Transverse colon (tissue), 4 donors: ENCODE results near the gene LPO.

Experiments used
- CTCF ChIP-seq, 5 experiments: fragments of 200-600 bp in 3 of 5; fragments of 450-650 bp in 2 of 5; sonication (generic) in 3 of 5; IDR thresholded peaks; 1 replicate in 2 of 5; 2 replicates in 3 of 5; pipeline ENCODE4 v1.5.1; 2016 to 2017; ENCODE audit warnings: antibody characterized with exemption in 5 of 5, inconsistent platforms in 3 of 5, mild to moderate bottlenecking in 2 of 5, moderate library complexity in 1 of 5
- POLR2A ChIP-seq: fragments of 450-650 bp; IDR thresholded peaks from one replicate; pipeline ENCODE4 v1.6.1; 2016; ENCODE audit warnings: antibody characterized with exemption, mild to moderate bottlenecking, moderate library complexity
- POLR2AphosphoS5 ChIP-seq, 3 donors: sonication (generic); formaldehyde crosslinking; IDR thresholded peaks; one replicate each; pipeline ENCODE4 v1.6.1; 2016; ENCODE audit warnings: antibody characterized with exemption in 3 of 3

GRCh38 chr17:58314706-58315015 is 76.3 kb downstream of the LPO start:
- TF ChIP-seq CTCF (IDR thresholded peaks at IDR 0.05): no peak
- no peak for TF ChIP-seq POLR2A
- TF ChIP-seq POLR2AphosphoS5 (IDR thresholded peaks at IDR 0.05): no peak
